K562 (cell line): ENCODE measurements around the gene DDR1. TPM values are rescaled to one million over a fixed set of nuclear protein-coding genes. Genes with fewer than 3 reads are reported as not detected.

Experiments
- ATAC-seq: fragments of 200-7000 bp; cut with Tn5 transposase; 3 replicates; pipeline ENCODE4 v1.9.1; 2020; ENCODE audit warnings: moderate library complexity
- BruUV-seq: library from RNA; stranded (reverse); fragments of 400-500 nt; replicated peaks from 2 replicates; lab custom pipeline; 2021; lab: Mats Ljungman, UMichigan
- CTCF ChIA-PET: fragments of 300-600 bp; formaldehyde crosslinking; extraction: SDS; loops from one replicate; lab custom pipeline; 2021; ENCODE audit warnings: low intra/inter-chr PET ratio; lab: Yijun Ruan, JAX
- POLR2A ChIA-PET: fragments of 300-600, 350-650 bp; sonication (Branson Sonifier 250); formaldehyde crosslinking; extraction: SDS; loops from one replicate; lab custom pipeline; 2021; ENCODE audit warnings: antibody characterized with exemption, inconsistent platforms; lab: Yijun Ruan, JAX
- DNase-seq, 4 experiments: peaks; one replicate each; pipeline versions ENCODE4 v3.0.0 to v3.0.0-alpha.2; 2011 to 2018; ENCODE audit warnings: low spot score in 3 of 4, mixed read lengths in 3 of 4; ENCODE audit errors: extremely low read depth in 1 of 4
- FAIRE-seq: peaks from 2 replicates; lab custom pipeline; 2011; peaks lifted over from hg19 to GRCh38; lab: Jason Lieb, UNC
- H2AFZ ChIP-seq: 2 replicates; pipeline ENCODE4 v1.6.0; 2011; ENCODE audit warnings: low read depth, low read length, control low read depth, inconsistent platforms
- H3K27ac ChIP-seq: fragments of 200-600 bp; 3 replicates; pipeline ENCODE4 v1.8.0; 2011; ENCODE audit warnings: low read depth, mild to moderate bottlenecking, control low read depth, inconsistent platforms, low read length, moderate library complexity, mixed read lengths; ENCODE audit errors: extremely low read depth
- H3K27me3 ChIP-seq, 2 experiments: fragments of 300-600 bp in 1 of 2; 2 replicates in 1 of 2; 3 replicates in 1 of 2; pipeline versions ENCODE4 v1.6.0 to v1.8.0; 2011; ENCODE audit warnings: inconsistent platforms in 2 of 2, low read length in 2 of 2, mild to moderate bottlenecking in 1 of 2, mixed read lengths in 1 of 2, moderate library complexity in 1 of 2; ENCODE audit not compliant: control insufficient read depth in 2 of 2, insufficient read depth in 2 of 2
- H3K36me3 ChIP-seq: fragments of 300-600 bp; 3 replicates; pipeline ENCODE4 v1.8.0; 2011; ENCODE audit warnings: mild to moderate bottlenecking, low read length, inconsistent platforms; ENCODE audit not compliant: control insufficient read depth, insufficient read depth
- H3K4me1 ChIP-seq, 2 experiments: fragments of 200-600 bp in 1 of 2; replicated peaks in 1 of 2; 2 replicates in 1 of 2; 3 replicates in 1 of 2; pipeline versions ENCODE4 v1.5.1 to v1.8.0; 2011; ENCODE audit warnings: inconsistent platforms in 2 of 2, low read length in 2 of 2, mild to moderate bottlenecking in 1 of 2, mixed read lengths in 1 of 2, moderate library complexity in 1 of 2; ENCODE audit not compliant: control insufficient read depth in 2 of 2, insufficient read depth in 2 of 2
- H3K4me2 ChIP-seq: 2 replicates; pipeline ENCODE4 v1.6.1; 2011; ENCODE audit warnings: low read length, control low read depth, inconsistent platforms, mixed read lengths; ENCODE audit not compliant: insufficient read depth
- H3K4me3 ChIP-seq: fragments of 200-600 bp; sonication (generic), shearing (Covaris generic); 2 replicates; pipeline ENCODE4 v1.5.1; 2016; ENCODE audit warnings: control low read depth, inconsistent platforms
- H3K79me2 ChIP-seq: fragments of 200-600 bp; 3 replicates; pipeline ENCODE4 v1.8.0; 2011; ENCODE audit warnings: low read length, inconsistent platforms; ENCODE audit not compliant: control insufficient read depth, insufficient read depth
- H3K9ac ChIP-seq, 2 experiments: 2 replicates each; pipeline versions ENCODE4 v1.6.0 to v1.6.1; 2011; ENCODE audit warnings: low read depth in 2 of 2, low read length in 2 of 2, control low read depth in 1 of 2, inconsistent platforms in 1 of 2, mild to moderate bottlenecking in 1 of 2, mixed read lengths in 1 of 2; ENCODE audit not compliant: insufficient read depth in 1 of 2
- H3K9me1 ChIP-seq: one replicate; pipeline ENCODE4 v1.6.0; 2011; ENCODE audit warnings: inconsistent platforms, mild to moderate bottlenecking, low read length, moderate library complexity; ENCODE audit not compliant: control insufficient read depth, insufficient read depth
- H3K9me3 ChIP-seq: replicated peaks from 2 replicates; pipeline ENCODE4 v1.5.1; 2011; ENCODE audit warnings: low read depth, low read length, inconsistent platforms; ENCODE audit not compliant: control insufficient read depth, insufficient read depth
- H4K20me1 ChIP-seq: replicated peaks from 2 replicates; pipeline ENCODE4 v1.6.1; 2011; ENCODE audit warnings: low read length, inconsistent platforms, mixed read lengths; ENCODE audit not compliant: control insufficient read depth, insufficient read depth
- DPF2 ChIP-seq: fragments of 450-650 bp; IDR thresholded peaks from 2 replicates; pipeline ENCODE4 v1.6.1; 2016
- EWSR1 ChIP-seq: fragments of 450-650 bp; IDR thresholded peaks from 2 replicates; pipeline ENCODE4 v1.6.1; 2018; ENCODE audit warnings: borderline replicate concordance, mild to moderate bottlenecking, low read depth, moderate library complexity; ENCODE audit not compliant: partially characterized antibody
- FOSL1 ChIP-seq: fragments of 200-800 bp; sonication (Bioruptor generic); conservative IDR thresholded peaks from 2 replicates; pipeline ENCODE4 v1.6.1; 2016; ENCODE audit warnings: missing genetic modification characterization, missing compliant biosample characterization
- JUND ChIP-seq, 2 experiments: IDR thresholded peaks; 2 replicates in 1 of 2; 3 replicates in 1 of 2; pipeline ENCODE4 v1.6.1; 2011; ENCODE audit warnings: borderline replicate concordance in 2 of 2, low read depth in 2 of 2, low read length in 2 of 2, improper control_type of control experiment in 1 of 2, missing biosample characterization in 1 of 2, missing genetic modification characterization in 1 of 2, missing genetic modification reagents in 1 of 2
- RNF219 ChIP-seq: fragments of 250-450 bp; sonication (Bioruptor Pico); IDR thresholded peaks from 2 replicates; pipeline ENCODE4 v1.5.0; 2022; ENCODE audit warnings: mild to moderate bottlenecking
- ZBTB7A ChIP-seq: IDR thresholded peaks from 2 replicates; pipeline ENCODE4 v1.6.1; 2011; ENCODE audit warnings: low read depth, mild to moderate bottlenecking, low read length, moderate library complexity, borderline replicate concordance; ENCODE audit not compliant: control insufficient read depth
- ZFX ChIP-seq: sonication (generic); formaldehyde crosslinking; IDR thresholded peaks from 2 replicates; pipeline ENCODE4 v1.8.0; 2022; ENCODE audit warnings: mild to moderate bottlenecking, missing genetic modification reagents, moderate library complexity
- ZKSCAN3 ChIP-seq: fragments of 250-450 bp; sonication (Bioruptor Pico); IDR thresholded peaks from 2 replicates; pipeline ENCODE4 v1.4.0; 2020
- ZNF316 ChIP-seq: fragments of 450-650 bp; IDR thresholded peaks from 2 replicates; pipeline ENCODE4 v1.6.1; 2016
- ZNF780A ChIP-seq: fragments of 250-450 bp; sonication (Bioruptor Pico); IDR thresholded peaks from 2 replicates; pipeline ENCODE4 v1.5.0; 2021; ENCODE audit warnings: mild to moderate bottlenecking
- WGBS: fragments of 100-300 bp; shearing (Covaris generic); methylation state at CpG from one replicate; pipeline ENCODE4 v1.1.6; 2016; ENCODE audit warnings: low coverage, mixed read lengths; ENCODE audit not compliant: insufficient coverage; ENCODE audit errors: missing lambda C conversion rate; 5-methylcytosine and 5-hydroxymethylcytosine counted together
- in situ Hi-C: fragments of 300-500 bp; cut with MboI; formaldehyde crosslinking; loops from 4 replicates; pipeline ENCODE4 v1.15.0; 2018; ENCODE audit warnings: inconsistent platforms, mixed read lengths
- intact Hi-C: fragments of 100-400 bp; cut with micrococcal nuclease; formaldehyde crosslinking; loops from 2 replicates; pipeline ENCODE4 v1.14.2; 2022
- polyA plus RNA-seq, 8 experiments: library from polyadenylated mRNA; depleted of rRNA in 4 of 8; stranded (reverse) in 5 of 8; unstranded in 3 of 8; fragments of >200 nt; fragmentation: Nextera tagmentation in 2 of 8; fragmentation: Illumina TruSeq in 1 of 8; extraction: Ambion mirVana in 2 of 8; extraction: Trizol in 1 of 8; gene quantifications; 2 replicates each; pipeline versions ENCODE4 v1.2.1 to v1.2.3, GENCODE V29; 2011 to 2014; ENCODE audit warnings: inconsistent platforms in 1 of 8, missing spikeins in 1 of 8
- total RNA-seq, 7 experiments: library from RNA; depleted of rRNA in 6 of 7; stranded (reverse); fragments of >200 nt in 6 of 7; fragmentation: Illumina TruSeq in 2 of 7; extraction: Trizol in 2 of 7; gene quantifications; 2 replicates each; pipeline versions ENCODE4 v1.2.1 to v1.2.3, GENCODE V29; 2011 to 2021; ENCODE audit warnings: low replicate concordance in 1 of 7
- TF ChIP-seq, protein P1 (sequence below): sonication (generic); formaldehyde crosslinking; IDR thresholded peaks from 2 replicates; pipeline ENCODE4 v1.8.1; 2023; ENCODE audit warnings: mild to moderate bottlenecking, missing genetic modification reagents, moderate library complexity

DDR1 gene
- total and polyA plus RNA-seq, 9 of the 15 experiments (the other 6 are each of a cell fraction or from before 2014, with no cell fraction given) = 1.4 to 44.6 (median 12.2) TPM

- in situ Hi-C loops (no loop called here), intact Hi-C loops (no loop called here)
- Histone ChIP-seq H3K4me1 (peaks cover 35 to 53% of the 10 kb centered on the region in 2 experiments), H3K36me3 (peaks cover 43% of the 10 kb centered on the region), H3K4me2 (no peak overlapping the region), H3K9me1 (peaks cover 3% of the 10 kb centered on the region), H2AFZ (no peak overlapping the region), H3K4me3 (no peak overlapping the region), H3K27me3 (no peaks in the 10 kb centered on the region), H3K79me2 (peaks cover 43% of the 10 kb centered on the region), H3K9me3 (no peaks in the 10 kb centered on the region), H3K9ac (peak overlapping the region in 1 of 2 experiments; percentile 66; a peak in 2 of 4 replicates), H3K27ac (no peak overlapping the region), H4K20me1 (peaks cover 9% of the 10 kb centered on the region; the same call in 1 of the 2 replicates)
- ChIA-PET POLR2A (interaction anchor here (0.7 to 1.0 kb wide), 3 partner anchors 8 to 273 kb away, joined by 3 to 5 read pairs (median 5); no protein-coding TSS in a partner anchor), CTCF (no interaction called here)
- TF ChIP-seq ZFX (CRISPR knock-in tag) (peak; percentile 11; the same call in 1 of the 2 replicates), ZNF316 (peak; percentile 17; the same call in 1 of the 2 replicates), RNF219 (CRISPR knock-in tag) (no peak), ZNF780A (no peak), FOSL1 (tag) (peak; percentile 58), JUND (IDR thresholded peaks at IDR 0.05; ENCODE audit: borderline replicate concordance, low read depth, low read length) (peak; percentile 60; the same call in 1 of the 2 replicates), JUND (tag; IDR thresholded peaks at IDR 0.05; ENCODE audit: borderline replicate concordance, low read depth, low read length) (no peak), ZBTB7A (peak; percentile 18; the same call in 1 of the 2 replicates), EWSR1 (no peak), DPF2 (0 out of 2 replicates have a peak, but pooled peaks have one; percentile 16), ZKSCAN3 (CRISPR knock-in tag) (no peak)
- TF ChIP-seq, protein P1, sequence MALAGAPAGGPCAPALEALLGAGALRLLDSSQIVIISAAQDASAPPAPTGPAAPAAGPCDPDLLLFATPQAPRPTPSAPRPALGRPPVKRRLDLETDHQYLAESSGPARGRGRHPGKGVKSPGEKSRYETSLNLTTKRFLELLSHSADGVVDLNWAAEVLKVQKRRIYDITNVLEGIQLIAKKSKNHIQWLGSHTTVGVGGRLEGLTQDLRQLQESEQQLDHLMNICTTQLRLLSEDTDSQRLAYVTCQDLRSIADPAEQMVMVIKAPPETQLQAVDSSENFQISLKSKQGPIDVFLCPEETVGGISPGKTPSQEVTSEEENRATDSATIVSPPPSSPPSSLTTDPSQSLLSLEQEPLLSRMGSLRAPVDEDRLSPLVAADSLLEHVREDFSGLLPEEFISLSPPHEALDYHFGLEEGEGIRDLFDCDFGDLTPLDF (CRISPR knock-in tag) = no peak
- ATAC-seq (no peak), FAIRE-seq (peak; percentile 75), DNase-seq (peak; percentile 58 to 78 (median 73))
- 27% methylated on average over 6 of the region's 6 CpGs for WGBS
- no TSS peak for BruUV-seq
Measured at GRCh38 chr6:30887901-30888815, 3.8 kb downstream of the DDR1 start.
